ENCODE results near the gene KIF18B.

- TF ChIP-seq XBP1 (CRISPR knock-in tag; IDR thresholded peaks at IDR 0.05): no peak
- no peak for TF ChIP-seq POLR2A (IDR thresholded peaks at IDR 0.05; ENCODE audit: insufficient read depth in 1 of 2, low read depth in 2 of 2, low read length in 2 of 2)
- no peak for TF ChIP-seq ZNF274 (CRISPR knock-in tag; IDR thresholded peaks at IDR 0.05)
- no peak for TF ChIP-seq KMT2A (CRISPR knock-in tag; IDR thresholded peaks at IDR 0.05)
- TF ChIP-seq CBX5 (CRISPR knock-in tag; IDR thresholded peaks at IDR 0.05; ENCODE audit: borderline replicate concordance): no peak
- no peak for TF ChIP-seq CTCF (CRISPR knock-in tag; IDR thresholded peaks at IDR 0.05)
- no peak for TF ChIP-seq ZNF574 (CRISPR knock-in tag; IDR thresholded peaks at IDR 0.05)
- TF ChIP-seq PHB2 (IDR thresholded peaks at IDR 0.05; ENCODE audit: partially characterized antibody): no peak
- no peak for TF ChIP-seq ZNF792 (CRISPR knock-in tag; IDR thresholded peaks at IDR 0.05)
- TF ChIP-seq ZBTB42 (CRISPR knock-in tag; IDR thresholded peaks at IDR 0.05): no peak
These were observed 12.4 kb upstream of the KIF18B start for GRCh38 chr17:44959821-44960531.
